Measurements from ENCODE around the gene PCNT.

DNA sequence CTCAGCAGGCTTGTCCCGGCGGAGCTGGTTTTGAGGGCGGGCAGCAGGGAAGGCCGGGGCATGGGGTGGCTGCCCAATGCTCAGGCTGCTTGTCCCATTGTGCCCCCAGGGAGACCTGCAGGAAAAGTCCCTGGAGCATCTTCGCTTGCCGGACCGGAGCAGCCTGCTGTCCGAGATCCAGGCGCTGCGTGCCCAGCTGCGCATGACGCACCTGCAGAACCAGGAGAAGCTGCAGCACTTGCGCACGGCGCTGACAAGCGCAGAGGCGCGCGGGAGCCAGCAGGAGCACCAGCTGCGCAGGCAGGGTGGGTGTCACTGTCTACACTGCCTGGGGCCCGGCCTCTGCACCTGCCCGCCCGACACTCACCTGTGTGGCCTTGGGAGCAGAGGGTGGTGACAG lies 104.3 kb downstream of the PCNT start:
- TF ChIP-seq, protein P1, sequence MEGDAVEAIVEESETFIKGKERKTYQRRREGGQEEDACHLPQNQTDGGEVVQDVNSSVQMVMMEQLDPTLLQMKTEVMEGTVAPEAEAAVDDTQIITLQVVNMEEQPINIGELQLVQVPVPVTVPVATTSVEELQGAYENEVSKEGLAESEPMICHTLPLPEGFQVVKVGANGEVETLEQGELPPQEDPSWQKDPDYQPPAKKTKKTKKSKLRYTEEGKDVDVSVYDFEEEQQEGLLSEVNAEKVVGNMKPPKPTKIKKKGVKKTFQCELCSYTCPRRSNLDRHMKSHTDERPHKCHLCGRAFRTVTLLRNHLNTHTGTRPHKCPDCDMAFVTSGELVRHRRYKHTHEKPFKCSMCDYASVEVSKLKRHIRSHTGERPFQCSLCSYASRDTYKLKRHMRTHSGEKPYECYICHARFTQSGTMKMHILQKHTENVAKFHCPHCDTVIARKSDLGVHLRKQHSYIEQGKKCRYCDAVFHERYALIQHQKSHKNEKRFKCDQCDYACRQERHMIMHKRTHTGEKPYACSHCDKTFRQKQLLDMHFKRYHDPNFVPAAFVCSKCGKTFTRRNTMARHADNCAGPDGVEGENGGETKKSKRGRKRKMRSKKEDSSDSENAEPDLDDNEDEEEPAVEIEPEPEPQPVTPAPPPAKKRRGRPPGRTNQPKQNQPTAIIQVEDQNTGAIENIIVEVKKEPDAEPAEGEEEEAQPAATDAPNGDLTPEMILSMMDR (IDR thresholded peaks at IDR 0.05; ENCODE audit: insufficient read depth, low read length, poor library complexity, severe bottlenecking), result no peak
- TF ChIP-seq EZH2phosphoT487 (conservative IDR thresholded peaks at IDR 0.05; ENCODE audit: low read length), result no peak

Measured in SU-DHL-6 (cell line).